CD4-positive, alpha-beta T cell (primary cell): ENCODE data around the gene IFNL4. TPM values are rescaled to one million over a fixed set of nuclear protein-coding genes. Genes with fewer than 3 reads are reported as not detected.

ENCODE experiments used
- ATAC-seq: fragments of 200-7000 bp; cut with Tn5 transposase; one replicate; pipeline ENCODE4 v1.10.0; 2022; ENCODE audit warnings: mild to moderate bottlenecking; ENCODE audit not compliant: poor library complexity
- CTCF ChIA-PET: fragments of 350-600 bp; sonication (Branson Sonifier 250); formaldehyde crosslinking; loops from one replicate; lab custom pipeline; 2021; ENCODE audit warnings: antibody characterized with exemption, inconsistent platforms; lab: Charles Lee
- POLR2A ChIA-PET: fragments of 350-600 bp; sonication (Branson Sonifier 250); formaldehyde crosslinking; loops from one replicate; lab custom pipeline; 2021; ENCODE audit warnings: antibody characterized with exemption, inconsistent platforms; lab: Charles Lee
- DNase-seq, 14 experiments: peaks; one replicate each; pipeline ENCODE4 v3.0.0-alpha.2; 2013 to 2020; ENCODE audit warnings: mixed read lengths in 2 of 14
- H3K27ac ChIP-seq, 2 donors: one replicate each; pipeline versions ENCODE4 v1.5.1 to v1.7.0; 2013; ENCODE audit warnings: low read length in 2 of 2, low read depth in 1 of 2, mild to moderate bottlenecking in 1 of 2
- H3K27me3 ChIP-seq, 2 experiments: 1 replicate in 1 of 2; 2 replicates in 1 of 2; pipeline versions ENCODE4 v1.6.1 to v1.7.0; 2013; ENCODE audit warnings: low read length in 2 of 2, control low read depth in 1 of 2, mild to moderate bottlenecking in 1 of 2, moderate library complexity in 1 of 2; ENCODE audit not compliant: insufficient read depth in 2 of 2, control insufficient read depth in 1 of 2
- H3K36me3 ChIP-seq: one replicate; pipeline ENCODE4 v1.6.1; 2013; ENCODE audit warnings: low read length, control low read depth; ENCODE audit not compliant: insufficient read depth
- H3K4me1 ChIP-seq: one replicate; pipeline ENCODE4 v1.6.1; 2013; ENCODE audit warnings: low read length, control low read depth; ENCODE audit not compliant: insufficient read depth
- H3K4me3 ChIP-seq: one replicate; pipeline ENCODE4 v1.5.1; 2013; ENCODE audit warnings: mild to moderate bottlenecking, low read length, moderate library complexity
- H3K9me3 ChIP-seq, 2 experiments: 1 replicate in 1 of 2; 2 replicates in 1 of 2; pipeline versions ENCODE4 v1.6.1 to v1.7.0; 2013; ENCODE audit warnings: low read length in 2 of 2, mild to moderate bottlenecking in 2 of 2, control low read depth in 1 of 2, moderate library complexity in 1 of 2; ENCODE audit not compliant: control insufficient read depth in 1 of 2, insufficient read depth in 1 of 2
- H3K27ac Mint-ChIP-seq: one replicate; pipeline ENCODE4 v1.8.0; 2020; ENCODE audit warnings: mixed read lengths
- H3K27me3 Mint-ChIP-seq: one replicate; pipeline ENCODE4 v1.8.0; 2021; ENCODE audit warnings: mixed read lengths
- H3K36me3 Mint-ChIP-seq: one replicate; pipeline ENCODE4 v1.8.0; 2021; ENCODE audit warnings: low read depth, mixed read lengths
- H3K4me1 Mint-ChIP-seq: one replicate; pipeline ENCODE4 v1.8.0; 2021; ENCODE audit warnings: low read depth, mixed read lengths
- H3K4me3 Mint-ChIP-seq: one replicate; pipeline ENCODE4 v1.8.0; 2020; ENCODE audit warnings: mild to moderate bottlenecking, mixed read lengths
- H3K9me3 Mint-ChIP-seq: one replicate; pipeline ENCODE4 v1.8.0; 2020; ENCODE audit warnings: mixed read lengths
- intact Hi-C, 2 experiments: fragments of 100-400 bp; cut with DNase I in 1 of 2; cut with micrococcal nuclease in 1 of 2; formaldehyde crosslinking; loops; one replicate each; pipeline versions ENCODE4 v1.15.1 to v1.9.0; 2023 to 2025; cut with DNase I, micrococcal nuclease
- total RNA-seq, 174 experiments: library from RNA in 2 of 174; stranded (reverse) in 2 of 174; gene quantifications; one replicate each; pipeline ENCODE4 v1.2.3 and lab custom pipeline; 2021 to 2026
- TF ChIP-seq, protein P1 (sequence below): fragments of 200-600 bp; IDR thresholded peaks from one replicate; pipeline ENCODE4 v1.8.0; 2022; ENCODE audit warnings: antibody characterized with exemption, mild to moderate bottlenecking

The IFNL4 gene
- total RNA-seq, 2 experiments from 2014 or later: not detected

DNA sequence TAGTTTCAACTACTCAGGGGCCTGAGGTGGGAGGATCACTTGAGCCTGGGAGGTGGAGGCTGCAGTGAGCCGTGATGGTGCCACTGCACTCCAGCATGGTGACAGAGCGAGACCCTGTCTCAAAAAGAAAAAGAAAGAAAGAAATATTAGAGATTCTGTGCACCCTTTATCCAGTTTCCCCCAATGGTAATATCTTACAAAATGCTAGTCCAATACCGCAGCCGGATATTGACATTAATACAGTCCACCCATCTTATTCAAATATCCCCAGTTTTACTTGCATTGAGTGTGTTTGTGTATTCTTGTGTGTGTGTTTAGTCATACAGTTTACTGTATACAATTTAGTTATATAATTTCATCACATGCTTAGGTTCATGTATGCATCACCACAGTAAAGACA lies 8.6 kb upstream of the IFNL4 start:
- H3K4me3 Mint-ChIP-seq: no peak overlapping the region
- ATAC-seq (no peak), DNase-seq (no peak)
- ChIA-PET CTCF (no interaction called here), POLR2A (no interaction called here)
- Histone ChIP-seq H3K9me3 (no peaks in the 10 kb centered on the region), H3K27me3 (peaks cover 2 to 8% of the 10 kb centered on the region in 2 experiments), H3K27ac (no peak overlapping the region), H3K4me1 (peaks cover 6% of the 10 kb centered on the region), H3K36me3 (no peaks in the 10 kb centered on the region), H3K4me3 (no peak overlapping the region)
- TF ChIP-seq, protein P1, sequence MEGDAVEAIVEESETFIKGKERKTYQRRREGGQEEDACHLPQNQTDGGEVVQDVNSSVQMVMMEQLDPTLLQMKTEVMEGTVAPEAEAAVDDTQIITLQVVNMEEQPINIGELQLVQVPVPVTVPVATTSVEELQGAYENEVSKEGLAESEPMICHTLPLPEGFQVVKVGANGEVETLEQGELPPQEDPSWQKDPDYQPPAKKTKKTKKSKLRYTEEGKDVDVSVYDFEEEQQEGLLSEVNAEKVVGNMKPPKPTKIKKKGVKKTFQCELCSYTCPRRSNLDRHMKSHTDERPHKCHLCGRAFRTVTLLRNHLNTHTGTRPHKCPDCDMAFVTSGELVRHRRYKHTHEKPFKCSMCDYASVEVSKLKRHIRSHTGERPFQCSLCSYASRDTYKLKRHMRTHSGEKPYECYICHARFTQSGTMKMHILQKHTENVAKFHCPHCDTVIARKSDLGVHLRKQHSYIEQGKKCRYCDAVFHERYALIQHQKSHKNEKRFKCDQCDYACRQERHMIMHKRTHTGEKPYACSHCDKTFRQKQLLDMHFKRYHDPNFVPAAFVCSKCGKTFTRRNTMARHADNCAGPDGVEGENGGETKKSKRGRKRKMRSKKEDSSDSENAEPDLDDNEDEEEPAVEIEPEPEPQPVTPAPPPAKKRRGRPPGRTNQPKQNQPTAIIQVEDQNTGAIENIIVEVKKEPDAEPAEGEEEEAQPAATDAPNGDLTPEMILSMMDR: no peak
- H3K4me1 Mint-ChIP-seq: peaks cover 6% of the 10 kb centered on the region
- H3K27ac Mint-ChIP-seq: no peak overlapping the region
- intact Hi-C loops: no loop called here
- H3K27me3 Mint-ChIP-seq: peaks cover 36% of the 10 kb centered on the region
- no peaks in the 10 kb centered on the region for H3K9me3 Mint-ChIP-seq
- no peaks in the 10 kb centered on the region for H3K36me3 Mint-ChIP-seq

DNA sequence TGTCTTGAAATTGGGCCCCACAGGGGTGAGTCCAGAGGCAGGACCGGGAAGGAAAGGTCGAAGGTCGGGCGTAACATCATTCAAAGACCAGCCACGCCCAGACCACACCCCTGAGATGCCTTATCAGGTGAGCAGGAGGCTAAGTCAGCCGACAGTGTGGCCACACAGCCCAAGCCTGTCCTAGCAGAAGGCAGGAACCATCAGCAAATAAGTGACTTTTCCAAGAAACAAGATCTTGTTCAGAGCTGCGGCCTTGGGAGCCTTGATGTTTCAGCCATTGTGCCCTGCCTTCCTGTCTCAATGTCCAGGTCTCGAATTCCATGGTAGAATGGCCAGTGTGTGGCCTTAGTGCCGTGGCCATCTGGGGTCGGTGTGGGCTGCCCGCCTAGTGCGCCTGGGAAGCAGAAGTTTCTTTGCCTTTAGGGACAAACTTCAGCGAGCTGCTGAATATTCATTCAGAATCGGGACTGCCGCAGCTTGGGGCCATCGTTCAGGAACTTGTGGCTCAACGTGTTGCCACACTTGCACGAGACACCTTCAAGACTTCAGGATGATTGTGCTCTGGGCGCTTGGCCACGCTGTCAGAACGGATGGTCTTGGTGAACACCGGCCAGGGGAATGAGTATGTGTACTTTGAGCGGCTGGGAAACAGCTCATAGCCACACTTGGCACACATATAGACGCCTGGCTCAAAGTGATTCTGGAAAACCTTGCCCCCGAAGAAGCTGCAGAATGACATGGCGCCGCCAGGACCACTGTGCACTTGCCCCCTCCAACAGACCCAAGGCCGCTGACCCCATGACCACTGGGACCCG lies 6.1 kb upstream of the IFNL4 start:
- no peak for DNase-seq
- Mint-ChIP-seq H3K36me3 (no peaks in the 10 kb centered on the region), H3K4me1 (peaks cover 10% of the 10 kb centered on the region), H3K9me3 (no peaks in the 10 kb centered on the region), H3K27me3 (peaks cover 16% of the 10 kb centered on the region), H3K27ac (no peak overlapping the region), H3K4me3 (no peak overlapping the region)
- H3K27me3 ChIP-seq: no peaks in the 10 kb centered on the region
- TF ChIP-seq, protein P1: no peak
- peaks cover 6% of the 10 kb centered on the region for H3K4me1 ChIP-seq
- no peaks in the 10 kb centered on the region for H3K9me3 ChIP-seq
- POLR2A ChIA-PET: no interaction called here
- no peak for ATAC-seq
- H3K4me3 ChIP-seq: no peak overlapping the region
- CTCF ChIA-PET: no interaction called here
- intact Hi-C loops: no loop called here
- no peaks in the 10 kb centered on the region for H3K36me3 ChIP-seq
- no peak overlapping the region for H3K27ac ChIP-seq

DNA sequence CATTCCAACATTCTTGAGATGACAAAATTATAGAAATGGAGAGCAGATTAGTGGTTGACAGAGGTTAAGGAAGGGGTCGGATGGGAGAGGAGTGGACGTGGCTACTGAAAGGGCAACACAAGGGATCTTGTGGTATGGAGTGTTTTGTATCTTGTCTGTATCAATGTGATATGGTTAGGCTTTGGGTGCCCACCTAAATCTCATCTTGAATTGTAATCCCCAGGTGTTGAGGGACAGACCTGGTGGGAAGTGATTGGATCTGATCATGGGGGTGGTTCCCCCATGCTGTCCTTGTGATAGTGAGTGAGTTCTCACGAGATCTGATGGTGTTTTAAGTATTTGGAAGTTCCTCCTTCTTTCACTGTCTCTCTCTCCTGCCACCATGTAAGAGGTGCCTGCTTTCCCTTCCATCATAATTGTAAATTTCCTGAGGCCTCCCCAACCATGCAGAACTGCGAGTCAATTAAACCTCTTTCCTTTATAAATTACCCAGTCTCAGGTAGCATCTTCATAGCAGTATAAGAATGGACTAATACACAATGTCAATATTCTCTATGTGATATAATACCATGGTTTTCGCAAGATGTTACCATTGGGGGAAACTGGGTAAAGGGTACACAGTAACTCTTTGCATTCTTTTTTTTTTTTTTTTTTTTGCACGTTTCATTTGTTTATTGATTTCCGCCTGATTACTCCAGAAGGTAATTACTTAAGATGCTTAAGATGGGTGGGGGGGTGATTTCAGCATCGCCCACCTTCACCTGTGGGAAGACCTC lies 4.9 kb upstream of the IFNL4 start:
- H3K27me3 ChIP-seq: no peaks in the 10 kb centered on the region
- TF ChIP-seq, protein P1: no peak
- H3K9me3 Mint-ChIP-seq: no peaks in the 10 kb centered on the region
- DNase-seq (no peak), ATAC-seq (no peak)
- H3K4me1 Mint-ChIP-seq: peaks cover 10% of the 10 kb centered on the region
- no peak overlapping the region for H3K27ac ChIP-seq
- intact Hi-C loops: no loop called here
- H3K9me3 ChIP-seq: no peaks in the 10 kb centered on the region
- H3K36me3 ChIP-seq: no peaks in the 10 kb centered on the region
- no peak overlapping the region for H3K4me3 ChIP-seq
- H3K4me1 ChIP-seq: peaks cover 6% of the 10 kb centered on the region
- POLR2A ChIA-PET: no interaction called here
- H3K27ac Mint-ChIP-seq: no peak overlapping the region
- H3K27me3 Mint-ChIP-seq: peaks cover 21% of the 10 kb centered on the region
- CTCF ChIA-PET: no interaction called here
- no peak overlapping the region for H3K4me3 Mint-ChIP-seq
- no peaks in the 10 kb centered on the region for H3K36me3 Mint-ChIP-seq
